HepG2 (cell line): ENCODE measurements around the gene FANCG. TPM values are rescaled to one million over a fixed set of nuclear protein-coding genes. Genes with fewer than 3 reads are reported as not detected.

Experiments used
- ARID2 ChIP-seq: sonication (generic); formaldehyde crosslinking; IDR thresholded peaks from 2 replicates; pipeline ENCODE4 v1.8.1; 2022; ENCODE audit warnings: mild to moderate bottlenecking, missing genetic modification reagents, borderline replicate concordance
- ATF7 ChIP-seq, 2 experiments: fragments of 450-650 bp in 1 of 2; sonication (generic) in 1 of 2; formaldehyde crosslinking in 1 of 2; IDR thresholded peaks; 2 replicates each; pipeline versions ENCODE4 v1.4.0 to v1.6.1; 2016 to 2020; ENCODE audit warnings: antibody characterized with exemption in 1 of 2, mild to moderate bottlenecking in 1 of 2, missing genetic modification reagents in 1 of 2
- FLYWCH1 ChIP-seq: sonication (generic); formaldehyde crosslinking; IDR thresholded peaks from 2 replicates; pipeline ENCODE4 v1.8.1; 2023; ENCODE audit warnings: mild to moderate bottlenecking, missing genetic modification reagents
- GABPB1 ChIP-seq: IDR thresholded peaks from 2 replicates; pipeline ENCODE4 v1.6.1; 2016; ENCODE audit warnings: mild to moderate bottlenecking, missing genetic modification reagents, moderate library complexity, missing compliant biosample characterization
- HNF1A ChIP-seq, 2 experiments: sonication (generic) in 1 of 2; formaldehyde crosslinking in 1 of 2; IDR thresholded peaks; 2 replicates each; pipeline versions ENCODE4 v1.4.0 to v1.6.1; 2016 to 2020; ENCODE audit warnings: borderline replicate concordance in 1 of 2, low read depth in 1 of 2, mild to moderate bottlenecking in 1 of 2, missing genetic modification reagents in 1 of 2
- KLF16 ChIP-seq, 2 experiments: sonication (generic) in 1 of 2; formaldehyde crosslinking in 1 of 2; IDR thresholded peaks; 2 replicates each; pipeline versions ENCODE4 v1.6.1 to v1.8.0; 2016 to 2023; ENCODE audit warnings: missing genetic modification reagents in 2 of 2, missing compliant biosample characterization in 1 of 2
- NFATC3 ChIP-seq: sonication (generic); formaldehyde crosslinking; IDR thresholded peaks from 2 replicates; pipeline ENCODE4 v1.5.1; 2020; ENCODE audit warnings: mild to moderate bottlenecking, missing genetic modification reagents
- NFE2 ChIP-seq: sonication (generic); formaldehyde crosslinking; IDR thresholded peaks from 2 replicates; pipeline ENCODE4 v1.4.0; 2020; ENCODE audit warnings: missing genetic modification reagents
- TERF1 ChIP-seq: sonication (generic); formaldehyde crosslinking; IDR thresholded peaks from 2 replicates; pipeline ENCODE4 v1.8.0; 2022; ENCODE audit warnings: mild to moderate bottlenecking, missing genetic modification reagents, moderate library complexity
- XRCC5 ChIP-seq: fragments of 200-400 bp; formaldehyde crosslinking; optimal IDR thresholded peaks from 2 replicates; pipeline ENCODE3; 2017; ENCODE audit warnings: mild to moderate bottlenecking, low read length
- YEATS2 ChIP-seq: sonication (generic); formaldehyde crosslinking; IDR thresholded peaks from 2 replicates; pipeline ENCODE4 v1.4.0; 2020; ENCODE audit warnings: missing genetic modification reagents, borderline replicate concordance
- ZBTB4 ChIP-seq: sonication (generic); formaldehyde crosslinking; IDR thresholded peaks from 2 replicates; pipeline ENCODE4 v1.4.0; 2020; ENCODE audit warnings: missing genetic modification reagents, mild to moderate bottlenecking, borderline replicate concordance
- ZBTB8A ChIP-seq: sonication (generic); formaldehyde crosslinking; IDR thresholded peaks from 2 replicates; pipeline ENCODE4 v1.4.0; 2020; ENCODE audit warnings: mild to moderate bottlenecking, low read depth, missing genetic modification reagents, borderline replicate concordance
- ZMAT3 ChIP-seq: sonication (generic); formaldehyde crosslinking; conservative IDR thresholded peaks from 2 replicates; pipeline ENCODE4 v1.7.0; 2021; ENCODE audit warnings: missing genetic modification reagents
- ZNF263 ChIP-seq: sonication (generic); formaldehyde crosslinking; IDR thresholded peaks from 2 replicates; pipeline ENCODE4 v1.4.0; 2020; ENCODE audit warnings: missing genetic modification reagents
- ZNF639 ChIP-seq: conservative IDR thresholded peaks from 2 replicates; pipeline ENCODE4 v1.6.1; 2018; ENCODE audit warnings: missing genetic modification reagents
- ZNF670 ChIP-seq: sonication (generic); formaldehyde crosslinking; IDR thresholded peaks from 2 replicates; pipeline ENCODE4 v1.8.0; 2022; ENCODE audit warnings: mild to moderate bottlenecking, missing genetic modification reagents, borderline replicate concordance
- polyA plus RNA-seq, 8 experiments: library from polyadenylated mRNA; depleted of rRNA in 3 of 8; stranded (reverse) in 7 of 8; unstranded in 1 of 8; fragments of >200 nt; fragmentation: Illumina TruSeq in 4 of 8; extraction: Trizol in 4 of 8; gene quantifications; 2 replicates each; pipeline versions ENCODE4 v1.2.1 to v1.2.3, GENCODE V29; 2011 to 2016; ENCODE audit warnings: low read depth in 4 of 8, missing spikeins in 1 of 8, mixed read lengths in 1 of 8; ENCODE audit not compliant: insufficient read depth in 1 of 8
- total RNA-seq, 5 experiments: library from RNA; depleted of rRNA; stranded (reverse); fragments of >200 nt; fragmentation: Illumina TruSeq; extraction: Trizol; gene quantifications; 2 replicates each; pipeline ENCODE4 v1.2.3, GENCODE V29; 2016; ENCODE audit warnings: low read depth in 1 of 5

Gene FANCG
- total and polyA plus RNA-seq, 2 of the 13 experiments (the other 11 are each of a cell fraction or from before 2014, with no cell fraction given): 14.4 to 45.1 TPM

- TF ChIP-seq ZNF639: no peak; the same call in 1 of the 2 replicates
- no peak for TF ChIP-seq YEATS2
- no peak for TF ChIP-seq NFATC3 (CRISPR knock-in tag)
- no peak for TF ChIP-seq ZMAT3 (CRISPR knock-in tag)
- peak in 1 of 2 experiments; percentile 46; a peak in 2 of 4 replicates for TF ChIP-seq KLF16 (CRISPR knock-in tag; IDR thresholded peaks at IDR 0.05)
- 0 out of 2 replicates have a peak, but pooled peaks have one; percentile 31 for TF ChIP-seq ZNF263
- TF ChIP-seq XRCC5: peak; percentile 86
- TF ChIP-seq ATF7 (IDR thresholded peaks at IDR 0.05): no peak
- TF ChIP-seq ATF7 (CRISPR knock-in tag; IDR thresholded peaks at IDR 0.05): no peak
- no peak for TF ChIP-seq ZNF670 (CRISPR knock-in tag)
- TF ChIP-seq NFE2: no peak
- no peak for TF ChIP-seq FLYWCH1 (CRISPR knock-in tag)
- TF ChIP-seq ZBTB8A: no peak
- TF ChIP-seq HNF1A (IDR thresholded peaks at IDR 0.05; ENCODE audit: low read depth): no peak
- no peak for TF ChIP-seq HNF1A (CRISPR knock-in tag; IDR thresholded peaks at IDR 0.05; ENCODE audit: borderline replicate concordance)
- TF ChIP-seq TERF1: no peak
- TF ChIP-seq ZBTB4 (CRISPR knock-in tag): no peak
- no peak for TF ChIP-seq ARID2 (CRISPR knock-in tag)
- TF ChIP-seq GABPB1 (CRISPR knock-in tag): peak; percentile 64; the same call in 1 of the 2 replicates
Observed at GRCh38 chr9:35111001-35111933, 31.5 kb upstream of the FANCG start (continued).
